OCI-LY7 (cell line): ENCODE data around the gene MKNK1. TPM values are rescaled to one million over a fixed set of nuclear protein-coding genes. Genes with fewer than 3 reads are reported as not detected.
A peak's percentile ranks its signal among the peaks of the same experiment; 100 is the strongest.

ENCODE experiments used
- BruUV-seq: library from RNA; stranded (reverse); fragments of 400-500 nt; replicated peaks from 2 replicates; lab custom pipeline; 2021; lab: Mats Ljungman, UMichigan
- CTCF ChIA-PET: fragments of 300-600 bp; sonication (Branson Sonifier 250); formaldehyde crosslinking; loops from one replicate; lab custom pipeline; 2022; ENCODE audit warnings: antibody characterized with exemption; ENCODE audit not compliant: unreplicated experiment; lab: Charles Lee
- POLR2A ChIA-PET: fragments of 300-600 bp; sonication (Branson Sonifier 250); formaldehyde crosslinking; loops from one replicate; lab custom pipeline; 2022; ENCODE audit warnings: antibody characterized with exemption; lab: Charles Lee
- DNase-seq: peaks from one replicate; pipeline ENCODE4 v3.0.0-alpha.2; 2015; ENCODE audit warnings: low spot score
- H2AFZ ChIP-seq: fragments of 200-600 bp; sonication (generic), shearing (Covaris generic); 2 replicates; pipeline ENCODE4 v1.6.1; 2014; ENCODE audit warnings: mild to moderate bottlenecking, antibody characterized with exemption, low read length, moderate library complexity
- H3K27ac ChIP-seq: fragments of 200-600 bp; sonication (generic); 2 replicates; pipeline ENCODE4 v1.5.1; 2014; ENCODE audit warnings: mixed run types, low read depth, mild to moderate bottlenecking, moderate library complexity, low read length, inconsistent platforms; ENCODE audit not compliant: poor library complexity, severe bottlenecking
- H3K36me3 ChIP-seq: fragments of 200-600 bp; sonication (generic); 2 replicates; pipeline ENCODE4 v1.6.1; 2014; ENCODE audit warnings: mild to moderate bottlenecking, antibody characterized with exemption, low read length, moderate library complexity, mixed read lengths; ENCODE audit not compliant: insufficient read depth
- H3K4me1 ChIP-seq: fragments of 200-600 bp; sonication (generic); 2 replicates; pipeline ENCODE4 v1.5.1; 2014; ENCODE audit warnings: mild to moderate bottlenecking, low read length; ENCODE audit not compliant: insufficient read depth, poor library complexity, severe bottlenecking
- H3K4me2 ChIP-seq: fragments of 200-600 bp; sonication (generic); 2 replicates; pipeline ENCODE4 v1.6.1; 2014; ENCODE audit warnings: mild to moderate bottlenecking, low read length
- H3K4me3 ChIP-seq: fragments of 200-600 bp; sonication (generic); 2 replicates; pipeline ENCODE4 v1.5.1; 2014; ENCODE audit warnings: mild to moderate bottlenecking, low read depth, low read length; ENCODE audit not compliant: poor library complexity, severe bottlenecking
- H3K79me2 ChIP-seq: fragments of 200-600 bp; sonication (generic); 2 replicates; pipeline ENCODE4 v1.6.1; 2016; ENCODE audit warnings: low read depth, mild to moderate bottlenecking, low read length, moderate library complexity, mixed read lengths; ENCODE audit not compliant: insufficient read depth
- H3K9me2 ChIP-seq: fragments of 200-600 bp; sonication (generic); 2 replicates; pipeline ENCODE4 v1.6.1; 2016; ENCODE audit warnings: mild to moderate bottlenecking, low read length, mixed read lengths; ENCODE audit not compliant: insufficient read depth
- H3K9me3 ChIP-seq: fragments of 200-600 bp; sonication (generic); 2 replicates; pipeline ENCODE4 v1.6.1; 2014; ENCODE audit warnings: mild to moderate bottlenecking, mixed run types, low read length, mixed read lengths
- H4K20me1 ChIP-seq: fragments of 200-600 bp; sonication (generic); 2 replicates; pipeline ENCODE4 v1.6.1; 2014; ENCODE audit warnings: mild to moderate bottlenecking, antibody characterized with exemption, low read length, moderate library complexity, mixed read lengths; ENCODE audit not compliant: insufficient read depth
- CTCF ChIP-seq: fragments of 200-600 bp; sonication (generic); conservative IDR thresholded peaks from 2 replicates; pipeline ENCODE4 v1.5.1; 2014; ENCODE audit warnings: mild to moderate bottlenecking, antibody characterized with exemption, low read length, moderate library complexity, mixed read lengths
- EZH2phosphoT487 ChIP-seq: fragments of 200-600 bp; sonication (generic); IDR thresholded peaks from 2 replicates; pipeline ENCODE4 v1.6.1; 2018; ENCODE audit warnings: low read depth, borderline replicate concordance, mild to moderate bottlenecking, mixed run types, antibody characterized with exemption, low read length, moderate library complexity, mixed read lengths
- intact Hi-C: fragments of 100-400 bp; cut with micrococcal nuclease; formaldehyde crosslinking; loops from one replicate; pipeline ENCODE4 v1.10.0; 2022; ENCODE audit not compliant: unreplicated experiment
- total RNA-seq, 2 experiments: library from RNA; depleted of rRNA in 1 of 2; stranded (reverse); fragments of >200 nt in 1 of 2; shearing (Covaris generic) in 1 of 2; gene quantifications; 2 replicates each; pipeline ENCODE4 v1.2.3, GENCODE V29; 2014 to 2022

Gene MKNK1
- total RNA-seq, 2 experiments from 2014 or later: 11.5 to 24.0 TPM

- no peaks in the 10 kb centered on the region for H3K36me3 ChIP-seq
- peak overlapping the region; percentile 98; the same call in 1 of the 2 replicates for H2AFZ ChIP-seq
- no peaks in the 10 kb centered on the region for H3K79me2 ChIP-seq
- peak overlapping the region; percentile 79 for H3K4me3 ChIP-seq
- no peaks in the 10 kb centered on the region for H4K20me1 ChIP-seq
- intact Hi-C loops: no loop called here
- POLR2A ChIA-PET: interaction anchor here (1.2 to 5.6 kb wide), 8 partner anchors 13 to 275 kb away, joined by 3 to 62 read pairs (median 5); partner anchors contain the start of genes ATPAF1 and MOB3C
- H3K4me1 ChIP-seq: peaks cover 12% of the 10 kb centered on the region
- H3K4me2 ChIP-seq: peak overlapping the region; percentile 86
- H3K9me3 ChIP-seq: no peaks in the 10 kb centered on the region
- BruUV-seq: no TSS peak
- H3K27ac ChIP-seq: no peak overlapping the region
- DNase-seq: peak; percentile 20
- CTCF ChIA-PET: no interaction called here
- no peaks in the 10 kb centered on the region for H3K9me2 ChIP-seq
- TF ChIP-seq CTCF (no peak), EZH2phosphoT487 (no peak)
Measured at GRCh38 chr1:46603481-46603857, 599 bp downstream of the MKNK1 start.

GRCh38 chr1:46601257-46602007, 2.6 kb downstream of the MKNK1 start:
- ChIA-PET CTCF (no interaction called here), POLR2A (interaction anchor here (5.6 kb wide), 1 partner anchor 15 kb away, joined by 62 read pairs; the partner anchor contains the start of gene MOB3C)
- Histone ChIP-seq H3K79me2 (no peaks in the 10 kb centered on the region), H3K4me1 (peaks cover 12% of the 10 kb centered on the region), H3K36me3 (no peaks in the 10 kb centered on the region), H4K20me1 (no peaks in the 10 kb centered on the region), H2AFZ (no peak overlapping the region), H3K4me3 (no peak overlapping the region), H3K9me2 (no peaks in the 10 kb centered on the region), H3K4me2 (no peak overlapping the region), H3K27ac (no peak overlapping the region), H3K9me3 (no peaks in the 10 kb centered on the region)
- no TSS peak for BruUV-seq
- intact Hi-C loops: no loop called here
- TF ChIP-seq CTCF (no peak), EZH2phosphoT487 (no peak)
- no peak for DNase-seq
